Upper lobe of left lung (tissue), 6 donors: ENCODE data around the gene DDI2. TPM values are rescaled to one million over a fixed set of nuclear protein-coding genes. Genes with fewer than 3 reads are reported as not detected.

Source experiments
- ATAC-seq, 2 donors: fragments of 200-7000 bp; cut with Tn5 transposase; one replicate each; pipeline ENCODE4 v1.9.1; 2022; ENCODE audit warnings: mild to moderate bottlenecking in 2 of 2, moderate library complexity in 2 of 2; ENCODE audit not compliant: low FRiP score in 2 of 2
- DNase-seq, 2 donors: peaks; one replicate each; pipeline ENCODE4 v3.0.0-alpha.2; 2019 to 2020
- H3K27ac ChIP-seq, 4 donors: fragments of 200-600 bp; sonication (generic); one replicate each; pipeline ENCODE4 v1.5.1; 2016 to 2019
- H3K27me3 ChIP-seq, 4 donors: fragments of 200-600 bp; sonication (generic); one replicate each; pipeline ENCODE4 v1.5.1; 2017 to 2019
- H3K36me3 ChIP-seq, 4 donors: fragments of 200-600 bp; sonication (generic); one replicate each; pipeline ENCODE4 v1.5.1; 2016 to 2019
- H3K4me1 ChIP-seq, 4 donors: fragments of 200-600 bp; sonication (generic); one replicate each; pipeline ENCODE4 v1.5.1; 2018 to 2019
- H3K4me3 ChIP-seq, 4 donors: fragments of 200-600 bp; sonication (generic); one replicate each; pipeline ENCODE4 v1.5.1; 2017 to 2019; ENCODE audit warnings: mild to moderate bottlenecking in 2 of 4, moderate library complexity in 1 of 4
- H3K9me3 ChIP-seq, 4 donors: fragments of 200-600 bp; sonication (generic); one replicate each; pipeline ENCODE4 v1.5.1; 2018 to 2019
- EP300 ChIP-seq, 4 donors: sonication (generic); formaldehyde crosslinking; IDR thresholded peaks; one replicate each; pipeline ENCODE4 v1.5.1; 2017; ENCODE audit warnings: antibody characterized with exemption in 4 of 4, control low read depth in 2 of 4
- POLR2A ChIP-seq, 4 donors: fragments of 450-650 bp; IDR thresholded peaks; one replicate each; pipeline ENCODE4 v1.5.1; 2016 to 2017; ENCODE audit warnings: antibody characterized with exemption in 4 of 4, mild to moderate bottlenecking in 2 of 4
- POLR2AphosphoS5 ChIP-seq, 2 donors: sonication (generic); formaldehyde crosslinking; IDR thresholded peaks; one replicate each; pipeline ENCODE4 v1.5.1; 2017; ENCODE audit warnings: antibody characterized with exemption in 2 of 2
- WGBS, 2 donors: methylation state at CpG; one replicate each; pipeline ENCODE4 v1.1.5; 2017 to 2018; 5-methylcytosine and 5-hydroxymethylcytosine counted together
- total RNA-seq, 6 donors: library from RNA; depleted of rRNA in 4 of 6; stranded (reverse); fragments of >200 nt in 4 of 6; gene quantifications; one replicate each; pipeline versions ENCODE4 v1.1.0 to v1.2.1, GENCODE V29; 2016 to 2021
- TF ChIP-seq, protein P1 (sequence below), 6 experiments: fragments of 450-650 bp in 4 of 6; fragments of 200-600 bp in 2 of 6; sonication (generic) in 2 of 6; IDR thresholded peaks; one replicate each; pipeline ENCODE4 v1.5.1; 2016 to 2019; ENCODE audit warnings: antibody characterized with exemption in 6 of 6
- donor health status: DM: no; HTN: no; CAD: no; lungs with moderate emphysema.
- donor health status: DM: no; HTN: yes; CAD: no; lungs with severe emphysema.

Gene DDI2
- total RNA-seq, 6 donors from 2014 or later: 31.4 to 161 (median 46.1) TPM

DNA sequence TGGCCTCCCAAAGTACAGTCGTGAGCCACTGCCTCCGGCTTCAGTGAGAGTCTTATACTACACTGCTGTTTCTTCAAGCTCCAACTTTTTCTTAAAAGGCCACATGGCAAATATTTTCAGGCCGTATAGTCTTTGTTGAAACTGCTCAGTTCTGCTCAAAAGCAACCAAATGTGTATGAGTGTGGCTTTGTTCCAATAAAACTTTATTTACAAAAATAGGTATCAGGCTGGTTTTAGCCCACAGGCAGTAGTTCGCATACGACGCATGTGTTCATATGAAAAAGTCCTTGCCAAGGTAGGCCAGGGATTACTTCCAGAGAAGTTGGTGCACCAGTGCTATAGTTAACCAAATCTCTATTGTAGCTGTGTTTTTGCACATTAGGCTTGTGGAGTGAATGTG lies 73.1 kb downstream of the DDI2 start:
- no peak for DNase-seq
- no peaks in the 10 kb centered on the region for H3K27me3 ChIP-seq
- WGBS, 2 donors: 96 to 97% methylated on average over 6 of the region's 6 CpGs
- no peak for ATAC-seq
- no peak overlapping the region for H3K27ac ChIP-seq
- TF ChIP-seq, protein P1, sequence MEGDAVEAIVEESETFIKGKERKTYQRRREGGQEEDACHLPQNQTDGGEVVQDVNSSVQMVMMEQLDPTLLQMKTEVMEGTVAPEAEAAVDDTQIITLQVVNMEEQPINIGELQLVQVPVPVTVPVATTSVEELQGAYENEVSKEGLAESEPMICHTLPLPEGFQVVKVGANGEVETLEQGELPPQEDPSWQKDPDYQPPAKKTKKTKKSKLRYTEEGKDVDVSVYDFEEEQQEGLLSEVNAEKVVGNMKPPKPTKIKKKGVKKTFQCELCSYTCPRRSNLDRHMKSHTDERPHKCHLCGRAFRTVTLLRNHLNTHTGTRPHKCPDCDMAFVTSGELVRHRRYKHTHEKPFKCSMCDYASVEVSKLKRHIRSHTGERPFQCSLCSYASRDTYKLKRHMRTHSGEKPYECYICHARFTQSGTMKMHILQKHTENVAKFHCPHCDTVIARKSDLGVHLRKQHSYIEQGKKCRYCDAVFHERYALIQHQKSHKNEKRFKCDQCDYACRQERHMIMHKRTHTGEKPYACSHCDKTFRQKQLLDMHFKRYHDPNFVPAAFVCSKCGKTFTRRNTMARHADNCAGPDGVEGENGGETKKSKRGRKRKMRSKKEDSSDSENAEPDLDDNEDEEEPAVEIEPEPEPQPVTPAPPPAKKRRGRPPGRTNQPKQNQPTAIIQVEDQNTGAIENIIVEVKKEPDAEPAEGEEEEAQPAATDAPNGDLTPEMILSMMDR (IDR thresholded peaks at IDR 0.05): no peak
- no peak for TF ChIP-seq EP300 (IDR thresholded peaks at IDR 0.05)
- no peak for TF ChIP-seq POLR2AphosphoS5 (IDR thresholded peaks at IDR 0.05)
- no peak for TF ChIP-seq POLR2A (IDR thresholded peaks at IDR 0.05)
- no peak overlapping the region for H3K4me3 ChIP-seq
- peaks cover 24 to 45% (median 27%) of the 10 kb centered on the region in 4 donors for H3K4me1 ChIP-seq
- no peaks in the 10 kb centered on the region for H3K9me3 ChIP-seq
- no peaks in the 10 kb centered on the region for H3K36me3 ChIP-seq

DNA sequence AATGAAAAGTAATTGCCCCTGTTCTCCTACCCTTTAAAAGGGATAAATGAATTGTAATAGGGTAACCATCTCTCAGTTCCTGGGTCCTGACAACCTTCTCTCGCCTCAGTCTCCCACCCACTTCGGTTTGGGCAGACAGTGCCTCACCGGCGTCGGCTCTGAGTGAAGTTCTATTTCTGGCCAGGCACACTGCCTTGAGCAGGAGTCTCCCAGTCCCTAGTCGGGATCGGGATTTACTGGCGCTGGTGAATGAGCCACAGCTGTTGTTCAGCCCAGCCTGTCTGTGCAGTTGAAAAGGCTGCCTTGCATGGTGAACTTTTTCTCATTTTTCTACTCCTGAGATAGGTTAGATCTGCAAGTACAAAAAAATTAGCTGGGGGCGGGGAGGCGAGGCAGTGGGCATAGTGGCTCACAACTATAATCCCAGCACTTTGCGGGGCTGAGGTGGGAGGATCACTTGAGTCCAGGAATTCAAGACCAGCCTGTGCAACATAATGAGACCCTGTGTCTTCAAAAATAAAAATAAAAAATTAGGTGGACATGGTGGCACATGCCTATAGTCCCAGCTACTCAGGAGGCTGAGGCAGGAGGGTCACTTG lies 74.3 kb downstream of the DDI2 start:
- Histone ChIP-seq H3K4me3 (no peak overlapping the region), H3K27ac (peak overlapping the region in 2 of 4 donors; percentile 2 to 29), H3K36me3 (peaks cover 0 to 3% (median 0%) of the 10 kb centered on the region in 4 donors), H3K4me1 (peaks cover 17 to 39% (median 20%) of the 10 kb centered on the region in 4 donors), H3K9me3 (no peaks in the 10 kb centered on the region), H3K27me3 (no peaks in the 10 kb centered on the region)
- ATAC-seq (peak in 1 of 2 donors; percentile 88), DNase-seq (no peak)
- WGBS, 2 donors: 66 to 87% methylated on average over 11 of the region's 11 CpGs
- TF ChIP-seq POLR2A (IDR thresholded peaks at IDR 0.05) (no peak), POLR2AphosphoS5 (IDR thresholded peaks at IDR 0.05) (peak in 1 of 2 donors; percentile 51)

DNA sequence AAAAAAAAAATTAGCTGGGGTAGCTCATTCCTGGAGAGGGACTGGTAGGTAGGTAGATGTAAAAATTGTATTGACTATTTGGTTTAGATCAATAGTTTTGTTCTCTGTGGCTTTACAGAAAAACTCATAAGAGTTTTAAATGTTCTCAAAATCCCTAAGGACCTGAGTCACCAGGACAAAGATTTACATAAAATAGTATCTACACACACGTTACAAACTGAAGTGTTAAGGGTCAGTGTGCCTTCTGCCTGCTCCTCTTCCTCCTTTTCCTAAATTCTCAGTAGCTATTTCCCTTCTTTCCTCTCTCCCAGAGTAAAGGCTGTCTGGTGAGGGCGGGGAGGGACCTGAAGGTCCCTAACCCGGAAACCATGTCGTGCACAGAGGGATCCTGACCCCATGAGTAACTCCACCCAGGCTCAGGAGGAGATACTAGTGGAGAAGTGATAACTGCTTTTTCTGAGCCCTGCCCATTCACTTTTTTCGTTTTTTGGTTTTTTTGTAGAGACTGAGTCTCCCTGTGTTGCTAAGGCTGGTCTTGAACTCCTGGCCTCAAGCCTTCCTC lies 74.9 kb downstream of the DDI2 start:
- no peaks in the 10 kb centered on the region for H3K27me3 ChIP-seq
- no peak overlapping the region for H3K4me3 ChIP-seq
- peaks cover 24 to 39% (median 24%) of the 10 kb centered on the region in 4 donors for H3K4me1 ChIP-seq
- no peaks in the 10 kb centered on the region for H3K9me3 ChIP-seq
- ATAC-seq: no peak
- H3K27ac ChIP-seq: peak overlapping the region in 2 of 4 donors; percentile 2 to 29
- H3K36me3 ChIP-seq: peaks cover 0 to 6% (median 0%) of the 10 kb centered on the region in 4 donors
- no peak for DNase-seq
- TF ChIP-seq EP300 (IDR thresholded peaks at IDR 0.05): no peak
- no peak for TF ChIP-seq POLR2AphosphoS5 (IDR thresholded peaks at IDR 0.05)
- TF ChIP-seq, protein P1 (IDR thresholded peaks at IDR 0.05): no peak
- TF ChIP-seq POLR2A (IDR thresholded peaks at IDR 0.05): no peak
- 48 to 60% methylated on average over 5 of the region's 5 CpGs for WGBS, 2 donors

DNA sequence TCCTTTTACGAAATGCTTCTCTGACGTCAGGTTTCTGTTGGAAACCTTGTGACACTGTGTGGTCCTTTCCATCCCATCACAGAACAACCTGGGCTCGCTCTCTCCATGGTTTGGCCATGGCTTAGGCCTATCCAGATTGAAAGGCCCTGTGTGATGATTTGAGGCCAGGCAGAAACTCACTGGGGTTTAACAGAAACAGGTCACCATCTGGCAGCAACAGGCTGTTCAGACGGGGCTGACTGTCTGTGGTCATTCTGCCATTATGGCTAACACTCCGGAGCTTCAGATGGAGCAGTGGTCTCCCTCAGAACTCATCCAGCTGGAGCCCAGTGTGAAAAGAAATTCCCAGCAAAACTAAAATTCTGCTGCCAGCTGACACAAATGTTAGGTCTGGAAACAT lies 76.1 kb downstream of the DDI2 start:
- no peaks in the 10 kb centered on the region for H3K27me3 ChIP-seq
- ATAC-seq: no peak
- peaks cover 30 to 41% (median 32%) of the 10 kb centered on the region in 4 donors for H3K4me1 ChIP-seq
- H3K9me3 ChIP-seq: no peaks in the 10 kb centered on the region
- peaks cover 0 to 6% (median 0%) of the 10 kb centered on the region in 4 donors for H3K36me3 ChIP-seq
- WGBS, 2 donors: 83 to 87% methylated on average over 5 of the region's 5 CpGs
- H3K4me3 ChIP-seq: no peak overlapping the region
- no peak for DNase-seq
- H3K27ac ChIP-seq: peak overlapping the region in 3 of 4 donors; percentile 8 to 39 (median 30)
- no peak for TF ChIP-seq POLR2A (IDR thresholded peaks at IDR 0.05)

DNA sequence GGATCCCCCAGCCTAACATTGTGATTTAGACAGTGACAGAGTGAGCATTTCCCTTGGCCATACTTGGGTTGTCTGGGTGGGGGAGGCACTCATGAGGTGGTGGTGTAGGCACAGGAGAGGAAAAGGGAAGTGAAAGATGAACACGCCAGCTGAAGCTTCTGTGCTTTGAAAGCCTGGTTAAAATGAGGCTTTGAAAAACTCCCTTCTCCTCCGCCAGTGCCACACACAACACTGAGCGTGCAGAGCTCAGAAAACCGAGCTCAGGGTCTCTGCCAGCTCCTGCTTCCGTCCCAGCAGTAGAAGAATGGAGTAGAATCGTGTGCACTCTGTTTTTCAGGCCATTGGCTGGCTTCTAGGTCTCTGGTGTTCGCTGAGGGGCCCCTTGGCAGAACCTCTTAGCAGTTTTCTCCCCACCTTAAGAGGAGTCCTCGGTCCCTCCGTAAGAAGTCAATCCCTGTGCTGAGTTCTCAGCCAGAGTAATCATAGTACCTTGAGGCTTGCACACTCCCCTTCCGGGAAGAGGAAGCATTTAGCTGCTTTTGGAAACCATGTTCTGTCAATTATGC lies 79.8 kb downstream of the DDI2 start:
- TF ChIP-seq POLR2AphosphoS5 (IDR thresholded peaks at IDR 0.05) (no peak), EP300 (IDR thresholded peaks at IDR 0.05) (no peak), POLR2A (IDR thresholded peaks at IDR 0.05) (no peak)
- TF ChIP-seq, protein P1 (IDR thresholded peaks at IDR 0.05): no peak
- no peak for DNase-seq
- WGBS, 2 donors: 18 to 26% methylated on average over 10 of the region's 10 CpGs
- ATAC-seq: peak; percentile 56 to 72
- Histone ChIP-seq H3K9me3 (no peaks in the 10 kb centered on the region), H3K4me3 (peak overlapping the region in 1 of 4 donors; percentile 9), H3K27ac (peak overlapping the region; percentile 18 to 65 (median 60)), H3K4me1 (peaks cover 31 to 50% (median 38%) of the 10 kb centered on the region in 4 donors), H3K27me3 (no peaks in the 10 kb centered on the region), H3K36me3 (peaks cover 0 to 6% (median 0%) of the 10 kb centered on the region in 4 donors)
